ENCODE results near the gene OPN4.
A peak's percentile ranks its signal among the peaks of the same experiment; 100 is the strongest.

Gene OPN4

DNA sequence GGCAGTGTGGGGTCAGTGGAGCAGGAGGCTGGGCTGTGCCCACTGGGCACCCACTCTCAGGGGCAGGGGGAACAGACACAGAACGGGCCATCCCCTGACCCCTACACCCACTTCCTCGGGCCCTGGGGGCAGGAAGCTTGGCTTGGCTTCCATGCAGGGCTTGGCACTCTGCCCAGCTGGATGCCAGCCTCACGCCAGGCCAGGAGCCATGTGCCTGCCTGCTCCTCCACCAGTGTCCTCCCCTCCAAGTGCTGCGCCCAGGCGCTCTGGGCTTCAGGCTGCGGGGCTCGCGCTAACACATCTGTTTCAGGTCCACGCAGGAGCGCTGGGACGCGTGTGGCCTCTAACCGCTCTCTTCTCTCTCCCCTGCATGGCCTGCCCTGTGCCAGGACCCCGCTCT, 26.7 kb downstream of the OPN4 start:
- DNase-seq (ENCODE audit: low spot score): no peak

DNA sequence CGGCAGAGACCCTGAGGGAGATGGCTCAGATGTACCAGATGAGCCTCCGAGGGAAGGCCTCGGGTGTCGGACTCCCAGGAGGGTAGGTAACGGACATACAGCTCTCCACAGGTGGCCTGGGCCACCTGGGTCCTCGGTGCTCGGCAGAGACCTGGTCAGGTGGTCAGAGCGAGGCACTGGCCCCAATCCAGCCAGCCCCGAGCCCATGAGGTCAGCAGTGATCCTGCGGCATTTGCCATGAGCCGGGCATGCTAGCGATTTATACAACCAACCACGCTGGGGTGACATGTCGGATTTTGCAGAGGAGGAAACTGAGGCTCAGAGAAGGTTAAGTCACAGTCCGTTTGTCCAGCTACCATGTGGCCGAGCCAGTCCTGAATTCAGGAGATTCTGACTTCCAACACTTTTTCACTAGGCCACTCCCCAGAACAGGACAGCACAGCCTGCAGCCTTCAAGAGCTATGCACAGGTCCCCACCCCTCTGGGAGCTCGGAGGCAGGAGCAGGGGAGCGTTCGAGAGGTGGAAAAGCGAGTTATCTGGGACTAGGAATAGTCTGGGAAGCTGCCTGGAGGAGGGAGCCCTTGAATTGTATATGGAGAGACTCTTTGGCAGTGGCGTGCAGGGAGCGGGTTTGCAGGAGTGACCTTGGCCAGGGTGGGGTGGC, 27.5 kb downstream of the OPN4 start:
- no peak for DNase-seq (ENCODE audit: low spot score)

DNA sequence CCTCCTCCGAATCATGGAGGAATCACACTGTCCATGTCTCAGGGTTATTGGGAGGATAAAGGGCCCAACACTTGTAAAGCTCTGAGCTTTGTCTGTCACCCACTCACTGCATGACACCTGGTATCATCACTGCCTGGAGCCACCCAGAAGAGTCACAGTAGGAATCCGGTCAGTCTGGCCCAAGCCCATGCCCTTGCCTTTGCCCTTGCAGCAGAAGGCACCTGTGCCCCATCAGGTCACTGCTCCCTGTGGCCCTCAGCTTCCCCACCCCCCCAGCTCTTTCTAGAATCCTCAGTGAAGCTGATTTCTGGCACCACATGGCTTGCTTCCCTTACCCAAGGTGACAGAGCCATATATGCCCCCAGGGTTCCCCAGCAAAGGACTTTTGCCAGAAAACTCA, 28.3 kb downstream of the OPN4 start:
- DNase-seq (ENCODE audit: low spot score): no peak

DNA sequence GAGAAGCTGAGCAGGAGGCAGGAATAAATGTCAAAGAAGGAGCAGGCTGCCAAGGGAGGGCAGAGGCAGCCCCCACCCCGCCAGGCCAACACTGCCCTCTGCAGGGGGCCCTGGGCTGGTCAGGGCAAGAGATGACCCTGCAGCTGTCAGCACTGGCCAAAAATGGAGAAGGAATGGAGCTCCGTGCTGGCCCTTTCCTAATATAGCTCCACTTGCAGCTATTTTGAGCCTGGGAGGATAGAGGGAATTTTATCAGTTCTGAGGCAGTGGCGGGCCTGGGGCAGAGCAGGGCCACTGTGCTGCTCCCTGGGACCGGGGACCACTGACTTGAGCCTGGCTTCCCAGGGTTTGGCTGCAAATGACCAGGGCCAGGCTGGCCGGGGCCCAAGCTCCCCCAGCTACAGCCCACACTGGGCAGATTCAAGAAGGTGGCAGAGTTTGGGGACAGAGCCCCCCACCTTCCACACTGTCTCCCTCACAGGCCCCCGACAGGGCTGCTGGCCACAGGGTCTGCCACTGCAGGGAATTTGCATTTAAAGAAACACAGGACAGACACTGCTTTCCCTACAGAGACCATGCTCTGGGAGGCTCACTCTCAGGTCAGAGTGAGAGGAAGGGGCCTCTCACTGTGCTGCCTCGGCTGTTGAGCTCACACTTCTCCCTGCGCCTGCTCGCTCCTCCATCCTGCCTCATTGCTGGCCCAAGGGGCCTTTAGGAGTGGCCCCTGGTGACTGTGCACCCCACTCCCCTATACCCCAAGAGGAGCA, 30.2 kb downstream of the OPN4 start:
- DNase-seq (ENCODE audit: low spot score): peak; percentile 67

DNA sequence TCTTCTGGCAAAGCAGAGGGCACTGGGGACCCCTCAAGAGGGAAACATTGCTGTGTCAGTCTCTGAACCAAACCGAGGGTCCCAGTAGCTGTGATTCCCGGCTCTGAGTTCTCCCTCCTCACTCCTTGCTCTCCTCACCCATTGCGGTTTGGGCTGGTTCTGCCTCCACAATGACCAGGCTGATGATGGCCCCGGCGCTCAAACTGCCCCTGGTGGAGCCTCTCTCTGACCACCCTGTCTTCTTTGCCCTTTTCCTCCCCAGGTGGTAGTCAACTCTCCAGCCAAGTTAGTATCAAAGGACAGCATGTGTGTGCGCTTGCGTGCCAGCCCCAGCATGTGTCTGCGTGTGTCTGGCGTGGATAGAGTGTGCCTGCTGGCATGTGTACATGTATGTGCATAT, 31.1 kb downstream of the OPN4 start:
- no peak for DNase-seq (ENCODE audit: low spot score)

DNA sequence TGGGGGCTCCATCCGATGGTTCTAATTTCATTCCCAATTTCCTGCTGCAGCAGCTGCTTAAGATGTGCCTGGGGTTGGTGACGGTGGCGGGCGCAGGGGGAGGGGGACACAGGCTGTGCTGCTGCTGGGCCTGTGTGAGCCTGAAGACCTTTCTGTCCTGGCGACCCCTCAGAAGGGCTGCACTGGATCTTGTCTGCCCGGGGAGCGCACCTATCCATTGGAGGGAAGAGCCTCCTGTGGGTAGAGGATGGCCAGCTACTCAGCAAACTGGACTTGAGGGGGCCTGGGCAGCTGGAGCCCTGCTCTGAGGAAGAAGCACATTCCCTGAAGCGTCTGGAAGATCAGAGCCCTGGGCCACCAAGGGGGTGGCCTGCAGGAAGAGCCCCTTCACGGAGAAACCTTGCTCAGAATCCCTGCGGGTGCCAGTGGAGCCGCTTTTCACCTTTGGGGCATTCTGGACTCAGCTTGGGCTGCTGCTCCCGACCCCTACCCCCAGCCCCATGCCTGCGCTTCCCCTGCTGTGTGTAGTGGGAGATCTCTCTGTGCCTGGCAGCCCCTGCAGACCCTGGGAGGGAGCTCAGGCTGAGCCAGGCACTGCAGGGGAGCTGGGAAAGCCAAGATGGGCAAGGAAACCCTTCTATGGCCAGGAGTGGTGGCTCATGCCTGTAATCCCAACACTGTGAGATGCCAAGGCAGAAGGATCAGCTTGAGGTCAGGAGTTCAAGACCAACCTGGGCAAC, 31.7 kb downstream of the OPN4 start:
- no peak for DNase-seq (ENCODE audit: low spot score)

DNA sequence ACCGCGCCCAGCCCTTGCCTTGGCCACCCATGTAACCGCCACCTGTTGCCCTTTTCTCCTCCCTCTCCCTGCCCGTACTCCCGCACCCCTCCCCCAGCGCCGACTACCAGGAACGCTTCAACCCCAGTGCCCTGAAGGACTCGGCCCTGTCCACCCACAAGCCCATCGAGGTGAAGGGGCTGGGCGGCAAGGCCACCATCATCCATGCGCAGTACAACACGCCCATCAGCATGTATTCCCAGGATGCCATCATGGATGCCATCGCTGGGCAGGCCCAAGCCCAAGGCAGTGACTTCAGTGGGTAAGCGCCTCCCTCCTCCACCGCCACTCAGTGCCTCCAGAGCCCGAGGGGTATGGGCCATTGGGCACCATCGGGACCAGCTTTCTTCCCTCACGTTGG, 32.6 kb downstream of the OPN4 start:
- DNase-seq (ENCODE audit: low spot score): no peak

DNA sequence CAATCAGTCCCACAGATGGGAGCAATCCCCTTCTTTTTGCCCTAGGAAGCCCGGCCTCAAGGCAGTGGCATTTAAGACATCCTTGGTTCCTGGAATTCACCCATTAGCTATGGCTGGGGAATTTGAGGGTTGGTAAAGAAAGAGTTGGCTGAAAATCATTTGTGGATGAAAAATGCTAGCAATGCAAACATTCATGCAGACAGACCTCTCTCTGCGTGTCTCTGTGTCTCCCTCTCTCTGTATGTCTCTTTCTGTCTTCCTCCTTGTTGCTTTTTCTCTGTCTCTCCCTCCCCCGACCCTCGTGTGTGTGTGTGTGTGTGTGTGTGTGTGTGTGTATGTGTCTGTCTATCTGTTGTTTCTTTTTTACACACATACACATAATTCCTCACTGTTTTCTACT, 33.4 kb downstream of the OPN4 start:
- no peak for DNase-seq (ENCODE audit: low spot score)

DNA sequence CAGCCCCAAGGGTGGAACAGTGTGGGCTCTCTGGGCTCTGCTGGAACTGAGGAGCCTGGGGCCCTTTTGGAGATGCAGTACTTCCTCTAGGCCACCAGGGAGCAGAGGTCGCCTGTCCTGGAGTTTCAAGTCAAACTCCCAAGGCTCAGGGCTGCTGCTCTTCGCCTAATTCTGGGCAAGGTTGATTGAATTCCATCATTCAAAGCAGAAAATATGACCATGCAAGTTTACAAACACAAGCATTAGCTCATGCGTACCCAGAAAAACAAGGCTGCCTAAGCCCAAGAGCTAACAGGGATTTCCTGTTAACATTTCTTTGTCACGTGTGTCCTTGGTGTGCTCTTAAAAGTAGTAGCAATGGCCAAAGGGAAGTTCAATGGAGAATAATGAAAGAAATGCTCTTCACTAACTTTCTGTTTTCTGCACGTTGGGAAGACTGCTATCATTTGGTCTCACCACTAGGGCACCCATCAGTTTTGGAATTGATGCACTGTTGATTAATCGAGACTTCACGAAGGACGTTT, 34.1 kb downstream of the OPN4 start:
- peak; percentile 80 for DNase-seq (ENCODE audit: low spot score)

DNA sequence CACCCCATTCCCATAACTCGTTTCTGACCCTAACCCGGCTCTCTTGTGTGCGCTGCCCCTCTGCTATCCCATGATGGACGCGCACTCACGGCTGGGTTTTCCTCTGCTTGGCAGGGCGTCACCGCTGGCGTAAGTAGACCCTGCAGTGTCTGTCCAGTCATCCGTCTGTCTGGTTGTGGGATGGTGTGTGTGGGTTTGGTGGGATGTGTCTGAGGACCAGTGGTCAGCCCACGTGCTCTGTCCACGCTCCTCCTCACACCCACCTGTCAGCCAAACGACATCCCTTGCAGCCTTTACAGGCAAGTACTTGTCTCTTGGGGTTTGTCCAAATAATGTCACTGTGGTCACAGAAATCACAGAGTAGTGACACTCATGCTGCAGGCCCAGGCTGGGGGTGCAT, 34.8 kb downstream of the OPN4 start:
- no peak for DNase-seq (ENCODE audit: low spot score)

DNA sequence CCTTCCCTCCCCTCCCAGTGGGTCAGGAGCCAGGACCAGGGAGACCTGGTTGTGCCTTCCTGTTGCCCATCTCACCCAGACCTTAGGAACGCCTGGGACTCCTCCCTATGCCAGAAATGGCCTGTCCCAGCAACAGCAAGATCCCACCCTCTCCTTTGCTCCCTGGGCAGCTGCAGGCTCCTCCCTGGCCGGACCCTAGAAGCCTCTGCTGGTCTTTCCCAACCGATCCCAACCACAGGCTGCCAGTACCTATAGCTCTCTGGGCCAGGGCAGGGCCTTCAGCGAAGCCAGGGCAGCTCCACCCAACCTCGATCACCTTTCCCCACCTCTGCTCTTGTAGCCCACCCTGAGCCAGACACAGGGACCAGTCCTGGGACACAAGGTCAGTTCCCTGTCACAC, 35.9 kb downstream of the OPN4 start:
- DNase-seq (ENCODE audit: low spot score): no peak

DNA sequence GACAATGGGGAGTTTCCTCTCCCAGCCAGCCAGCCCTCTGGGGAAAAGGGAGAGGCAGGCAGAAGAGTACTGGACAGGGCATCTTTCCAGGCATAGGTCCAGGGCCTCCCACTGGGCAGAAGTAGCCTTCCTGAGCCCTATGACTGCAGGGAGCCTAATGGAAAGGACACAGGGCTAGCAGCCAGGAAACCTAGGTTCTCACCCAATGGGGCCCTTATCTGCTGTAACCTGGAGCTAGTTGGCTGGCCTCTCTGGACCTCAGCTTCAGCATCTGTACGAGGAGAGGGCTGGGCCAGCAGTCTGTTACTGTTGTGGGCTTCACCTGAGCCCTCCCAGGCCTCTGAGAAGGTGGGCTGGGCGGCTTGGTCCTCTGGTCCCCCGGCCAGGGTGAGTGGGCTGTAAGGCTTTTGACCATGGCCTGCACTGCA, 36.3 kb downstream of the OPN4 start:
- DNase-seq (ENCODE audit: low spot score): no peak

DNA sequence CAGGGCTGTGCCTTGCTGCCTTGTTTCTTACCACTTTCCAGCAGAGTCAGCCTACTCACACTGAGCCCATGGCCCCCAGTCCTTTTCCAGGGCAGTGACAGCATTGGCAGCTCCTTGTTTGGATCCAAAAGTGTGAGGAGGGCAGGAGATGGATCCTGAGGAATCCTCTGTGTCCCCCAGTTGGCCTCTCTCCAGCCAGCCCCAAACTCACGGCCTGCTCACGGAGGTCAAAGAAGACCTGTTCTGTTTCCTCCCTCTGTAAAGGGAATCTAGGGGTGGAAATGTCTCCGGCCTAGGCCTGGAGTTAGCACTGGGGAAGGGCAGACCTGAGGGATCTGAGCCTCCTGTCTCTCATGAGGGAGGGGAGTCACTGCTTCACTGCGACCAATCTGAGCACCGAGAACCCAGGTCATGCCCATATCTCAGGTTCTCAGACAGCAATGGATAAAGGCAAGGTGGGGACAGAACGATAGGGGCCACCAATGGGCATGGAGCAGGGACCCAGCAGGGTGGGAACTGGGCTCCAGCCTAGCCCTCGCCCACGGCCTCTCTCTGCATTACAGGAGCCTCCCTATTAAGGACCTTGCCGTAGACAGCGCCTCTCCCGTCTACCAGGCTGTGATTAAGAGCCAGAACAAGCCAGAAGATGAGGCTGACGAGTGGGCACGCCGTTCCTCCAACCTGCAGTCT, 37.1 kb downstream of the OPN4 start:
- no peak for DNase-seq (ENCODE audit: low spot score)

DNA sequence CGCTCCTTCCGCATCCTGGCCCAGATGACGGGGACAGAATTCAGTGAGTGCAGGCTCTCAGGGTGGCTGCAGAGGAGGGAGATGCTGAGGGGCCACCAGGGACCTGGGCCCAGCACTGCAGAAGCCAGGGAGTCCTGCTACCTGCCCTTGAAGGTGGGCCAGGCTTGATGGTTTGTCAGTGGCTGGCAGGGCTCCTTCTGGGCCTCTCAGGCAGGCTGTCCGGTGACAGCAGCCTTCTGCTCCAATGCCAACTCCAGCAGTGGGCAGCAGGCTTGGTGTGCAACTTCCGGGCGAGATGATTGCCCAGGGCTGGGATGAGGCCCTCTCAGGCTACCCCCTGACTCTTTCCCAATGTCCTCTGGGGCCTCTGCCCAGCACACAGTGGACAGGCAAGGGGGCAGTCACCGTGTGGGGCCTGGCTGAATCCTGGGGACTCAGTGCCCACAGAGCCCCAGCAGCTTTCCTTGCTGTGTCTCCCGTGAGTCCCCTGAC, 37.7 kb downstream of the OPN4 start:
- DNase-seq (ENCODE audit: low spot score): no peak

DNA sequence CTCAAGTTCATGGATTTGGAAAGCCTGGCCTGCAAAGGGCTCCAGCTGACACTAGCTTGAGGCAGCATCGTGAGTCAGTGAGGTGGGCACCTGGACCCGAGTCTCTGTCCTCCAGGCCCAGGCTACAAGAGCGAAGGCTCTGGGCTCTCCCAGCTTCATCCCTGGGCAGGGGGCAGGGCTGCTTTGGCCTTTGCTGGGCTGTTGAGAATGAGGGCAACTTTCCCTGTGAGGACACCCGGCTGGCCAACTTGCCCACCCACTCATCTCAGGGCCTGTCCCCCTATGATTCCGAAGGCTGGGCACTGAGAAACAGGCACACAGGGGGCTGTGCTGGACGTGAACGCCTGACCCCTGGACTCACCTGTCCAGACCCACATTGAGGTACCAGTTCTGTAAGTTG, 38.3 kb downstream of the OPN4 start:
- DNase-seq (ENCODE audit: low spot score): no peak

DNA sequence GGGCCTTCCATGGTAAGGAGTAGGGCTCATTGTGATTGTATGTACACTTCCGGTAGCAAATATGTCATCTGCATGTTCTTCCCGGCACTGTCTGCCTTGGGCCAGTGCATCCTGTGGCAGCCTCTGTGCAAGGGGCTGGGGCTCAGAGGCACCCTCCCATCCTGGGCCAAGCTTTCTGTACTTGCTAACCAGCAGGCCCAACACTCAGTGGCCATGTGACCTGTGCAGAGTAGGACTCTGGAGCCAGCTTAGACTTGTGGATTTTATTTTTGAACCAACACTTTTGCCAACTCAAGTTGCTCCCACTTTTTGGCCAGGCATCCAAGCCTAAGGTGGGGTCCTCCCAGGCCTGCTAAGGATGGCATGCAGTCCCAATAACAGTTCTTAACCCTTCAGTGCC, 38.9 kb downstream of the OPN4 start:
- DNase-seq (ENCODE audit: low spot score): no peak

DNA sequence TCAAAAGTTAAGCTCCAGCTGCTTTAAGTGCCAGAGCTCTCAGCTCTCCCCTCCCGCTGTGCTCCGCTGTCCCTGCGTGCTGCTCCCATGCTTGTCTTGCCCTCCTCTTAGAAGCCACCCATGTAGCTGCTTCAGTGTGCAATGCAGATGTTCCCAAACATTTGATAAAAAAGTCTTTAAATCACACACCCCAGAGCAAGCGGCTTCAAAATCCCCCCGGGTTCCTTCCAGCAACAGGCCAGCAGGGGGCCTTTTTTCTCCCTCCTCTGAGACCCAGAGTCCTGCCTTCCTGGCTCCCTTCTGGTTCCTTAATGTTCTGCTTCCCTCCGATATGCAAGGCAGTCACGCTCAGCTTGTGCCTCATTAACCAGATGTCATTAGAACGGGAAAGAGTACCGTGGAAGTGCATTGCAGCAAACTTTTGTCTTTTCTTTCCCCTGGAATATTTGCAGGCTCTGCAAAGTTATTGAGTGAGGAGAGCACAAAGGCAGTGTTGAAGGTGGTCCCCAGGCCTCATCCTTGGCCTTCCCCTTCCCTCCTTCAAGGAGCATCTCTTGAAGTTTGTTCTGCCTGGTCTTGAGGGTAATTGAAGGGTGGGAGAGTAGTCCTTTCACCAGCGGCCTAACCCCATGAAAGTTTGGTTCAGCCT, 39.5 kb downstream of the OPN4 start:
- peak; percentile 67 for DNase-seq (ENCODE audit: low spot score)

DNA sequence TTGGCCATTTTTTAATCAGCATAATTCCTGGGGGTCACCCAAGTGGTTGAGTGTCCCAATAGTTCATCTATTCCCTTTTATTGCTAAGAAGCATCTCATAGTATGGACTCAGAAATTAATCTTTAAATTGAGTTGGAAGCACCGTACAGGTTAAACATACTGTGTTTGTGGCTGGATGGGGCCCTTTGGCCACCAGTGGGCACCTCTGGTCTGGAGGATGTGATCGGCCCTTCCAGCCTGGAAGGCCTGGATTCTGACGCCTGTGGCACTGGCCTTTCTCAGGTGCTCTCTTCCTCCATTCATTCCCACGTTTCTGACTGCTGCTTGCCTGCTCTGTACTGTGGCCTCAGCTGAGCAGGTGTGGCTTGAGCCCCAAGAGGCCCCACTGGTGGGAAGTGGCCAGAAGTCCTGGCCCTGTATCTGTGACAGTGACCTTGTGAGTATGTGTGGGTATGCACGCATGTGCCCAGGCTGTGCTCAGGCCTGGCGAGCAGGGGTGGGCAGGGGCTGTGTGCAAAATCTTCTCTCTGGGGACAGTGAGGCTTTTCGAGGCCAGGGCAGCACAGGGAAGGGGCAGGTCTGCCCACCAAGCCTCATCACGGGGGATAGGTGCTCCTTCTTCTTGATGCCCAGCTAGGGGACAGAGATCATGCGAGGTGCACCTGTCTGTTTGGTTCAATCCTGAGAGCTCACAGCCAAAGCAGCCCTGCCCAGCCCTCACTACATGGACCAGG, 44.0 kb downstream of the OPN4 start:
- DNase-seq (ENCODE audit: low spot score): no peak

DNA sequence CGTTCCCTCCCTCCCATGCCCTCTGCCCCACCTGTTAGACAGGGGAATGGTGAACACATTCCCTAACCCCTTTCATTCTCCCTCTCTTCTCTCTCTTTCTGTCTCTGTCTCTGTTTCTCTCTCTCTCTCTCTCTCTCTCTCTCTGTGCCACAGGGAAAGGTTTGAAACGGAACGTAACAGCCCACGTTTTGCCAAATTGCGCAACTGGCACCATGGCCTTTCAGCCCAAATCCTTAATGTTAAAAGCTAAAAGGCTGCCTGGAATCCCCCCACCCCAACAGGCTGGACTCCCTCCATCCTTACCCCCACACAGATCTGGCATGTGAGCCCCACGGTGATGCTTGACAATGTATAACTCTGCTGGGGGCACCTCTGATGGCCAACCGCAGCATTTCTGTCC, 44.8 kb downstream of the OPN4 start:
- no peak for DNase-seq (ENCODE audit: low spot score)

DNA sequence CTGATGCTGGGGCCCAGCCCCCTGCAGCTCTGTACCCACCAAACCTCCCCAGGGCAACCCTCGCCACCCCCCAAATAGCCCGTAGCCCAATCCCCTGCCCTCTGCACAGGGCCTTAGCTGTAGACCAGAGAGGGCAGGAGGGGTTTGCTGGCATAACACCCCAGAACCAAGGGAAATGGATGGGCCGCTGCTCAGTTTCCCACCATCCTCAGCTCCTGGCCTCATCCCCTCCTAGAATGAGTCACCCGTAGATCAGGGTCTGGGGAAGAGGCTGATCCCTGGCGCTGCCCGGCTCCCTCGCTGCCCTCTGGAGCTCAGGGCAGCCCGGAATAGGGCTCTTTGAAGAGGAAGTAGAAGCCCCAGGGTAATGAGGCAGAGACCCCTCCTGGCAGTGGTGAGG, 45.2 kb downstream of the OPN4 start:
- no peak for DNase-seq (ENCODE audit: low spot score)

Measured in ecto neural progenitor cell (in vitro differentiated cells).